Prostate gland (tissue), 2 donors: Measurements from ENCODE around the gene RASGRF2. TPM values are rescaled to one million over a fixed set of nuclear protein-coding genes. Genes with fewer than 3 reads are reported as not detected.

Experiments used
- DNase-seq: peaks from one replicate; pipeline ENCODE4 v3.0.0-alpha.2; 2019; ENCODE audit warnings: low spot score
- H3K27ac ChIP-seq, 2 donors: fragments of 200-600 bp; sonication (generic); 2 replicates each; pipeline ENCODE4 v1.5.1; 2017 to 2019
- H3K27me3 ChIP-seq: fragments of 200-600 bp; sonication (generic); replicated peaks from 2 replicates; pipeline ENCODE4 v1.5.1; 2019; ENCODE audit not compliant: insufficient read depth
- H3K36me3 ChIP-seq, 2 donors: fragments of 200-600 bp; sonication (generic); 1 replicate in 1 of 2; 2 replicates in 1 of 2; pipeline versions ENCODE4 v1.5.1 to v1.8.1; 2017 to 2019
- H3K4me1 ChIP-seq: fragments of 200-600 bp; sonication (generic); replicated peaks from 2 replicates; pipeline ENCODE4 v1.5.1; 2019
- H3K4me3 ChIP-seq, 2 donors: fragments of 200-600 bp; sonication (generic); 2 replicates each; pipeline ENCODE4 v1.5.1; 2017 to 2019
- H3K9me3 ChIP-seq: fragments of 200-600 bp; sonication (generic); 2 replicates; pipeline ENCODE4 v1.5.1; 2017
- CTCF ChIP-seq, 4 experiments: fragments of 200-600 bp in 2 of 4; fragments of 450-650 bp in 2 of 4; sonication (generic) in 2 of 4; IDR thresholded peaks; 1 replicate in 3 of 4; 2 replicates in 1 of 4; pipeline ENCODE4 v1.5.1; 2016 to 2019; ENCODE audit warnings: antibody characterized with exemption in 4 of 4, mild to moderate bottlenecking in 2 of 4, moderate library complexity in 2 of 4
- POLR2A ChIP-seq: fragments of 450-650 bp; IDR thresholded peaks from one replicate; pipeline ENCODE4 v1.6.1; 2016; ENCODE audit warnings: antibody characterized with exemption, mild to moderate bottlenecking
- POLR2AphosphoS5 ChIP-seq: sonication (generic); formaldehyde crosslinking; IDR thresholded peaks from one replicate; pipeline ENCODE4 v1.6.1; 2017; ENCODE audit warnings: antibody characterized with exemption
- WGBS: methylation state at CpG from one replicate; pipeline ENCODE4 v1.1.5; 2018; 5-methylcytosine and 5-hydroxymethylcytosine counted together
- intact Hi-C: fragments of 100-400 bp; cut with DNase I; formaldehyde crosslinking; loops from one replicate; pipeline ENCODE4 v1.14.2; 2022
- total RNA-seq, 2 donors: library from RNA; depleted of rRNA; stranded (reverse); fragments of >200 nt; gene quantifications; one replicate each; pipeline ENCODE4 v1.1.0, GENCODE V29; 2016

The RASGRF2 gene
- total RNA-seq, 2 donors from 2014 or later = 3.0 to 7.6 TPM

- Histone ChIP-seq H3K27me3 (no peaks in the 10 kb centered on the region), H3K27ac (no peak overlapping the region), H3K9me3 (no peaks in the 10 kb centered on the region), H3K4me3 (no peak overlapping the region), H3K4me1 (no peaks in the 10 kb centered on the region), H3K36me3 (no peaks in the 10 kb centered on the region)
- no peak for DNase-seq
- WGBS = 63% methylated on average over 1 of the region's 1 CpG
- intact Hi-C loops = no loop called here
- TF ChIP-seq CTCF (IDR thresholded peaks at IDR 0.05) = no peak
- no peak for TF ChIP-seq POLR2A
- TF ChIP-seq POLR2AphosphoS5 = no peak
Observed at GRCh38 chr5:81067406-81067805, 107.2 kb downstream of the RASGRF2 start.

GRCh38 chr5:81068063-81068462 lies 107.9 kb downstream of the RASGRF2 start:
- intact Hi-C loops = no loop called here
- WGBS = 76% methylated on average over 6 of the region's 6 CpGs
- Histone ChIP-seq H3K27ac (no peak overlapping the region), H3K4me1 (no peaks in the 10 kb centered on the region), H3K27me3 (no peaks in the 10 kb centered on the region), H3K4me3 (no peak overlapping the region), H3K36me3 (no peaks in the 10 kb centered on the region), H3K9me3 (no peaks in the 10 kb centered on the region)
- TF ChIP-seq CTCF (IDR thresholded peaks at IDR 0.05) (no peak), POLR2A (no peak), POLR2AphosphoS5 (no peak)
- no peak for DNase-seq

- Histone ChIP-seq H3K4me3 (no peak overlapping the region), H3K4me1 (no peaks in the 10 kb centered on the region), H3K9me3 (no peaks in the 10 kb centered on the region), H3K27ac (no peak overlapping the region), H3K36me3 (no peaks in the 10 kb centered on the region), H3K27me3 (no peaks in the 10 kb centered on the region)
- intact Hi-C loops = no loop called here
- 92% methylated on average over 2 of the region's 2 CpGs for WGBS
- no peak for DNase-seq
- TF ChIP-seq POLR2A (no peak), POLR2AphosphoS5 (no peak), CTCF (IDR thresholded peaks at IDR 0.05) (no peak)
Observed at GRCh38 chr5:81068635-81069034, 108.5 kb downstream of the RASGRF2 start.

- Histone ChIP-seq H3K27me3 (no peaks in the 10 kb centered on the region), H3K4me3 (no peak overlapping the region), H3K9me3 (no peaks in the 10 kb centered on the region), H3K27ac (no peak overlapping the region), H3K4me1 (no peaks in the 10 kb centered on the region), H3K36me3 (no peaks in the 10 kb centered on the region)
- DNase-seq = no peak
- TF ChIP-seq CTCF (IDR thresholded peaks at IDR 0.05) = no peak
- TF ChIP-seq POLR2AphosphoS5 = no peak
- TF ChIP-seq POLR2A = no peak
- intact Hi-C loops = no loop called here
- WGBS = 95% methylated on average over 4 of the region's 4 CpGs
Observed at GRCh38 chr5:81069990-81070389, 109.8 kb downstream of the RASGRF2 start.

- Histone ChIP-seq H3K36me3 (no peaks in the 10 kb centered on the region), H3K9me3 (no peaks in the 10 kb centered on the region), H3K4me3 (no peak overlapping the region), H3K27ac (no peak overlapping the region), H3K27me3 (no peaks in the 10 kb centered on the region), H3K4me1 (no peaks in the 10 kb centered on the region)
- no peak for DNase-seq
- 95% methylated on average over 6 of the region's 6 CpGs for WGBS
- intact Hi-C loops = no loop called here
- TF ChIP-seq POLR2AphosphoS5 (no peak), CTCF (IDR thresholded peaks at IDR 0.05) (no peak), POLR2A (no peak)
Observed at GRCh38 chr5:81070571-81071255, 110.5 kb downstream of the RASGRF2 start.
